Astrocyte (in vitro differentiated cells and primary cell): Measurements from ENCODE around the gene MPZL1. TPM values are rescaled to one million over a fixed set of nuclear protein-coding genes. Genes with fewer than 3 reads are reported as not detected.

Experiments
- DNase-seq: peaks from one replicate; pipeline ENCODE4 v3.0.0-alpha.2; 2010; ENCODE audit warnings: low read depth
- FAIRE-seq: peaks from 2 replicates; lab custom pipeline; 2011; peaks lifted over from hg19 to GRCh38; lab: Jason Lieb, UNC
- H2AFZ ChIP-seq: 2 replicates; pipeline ENCODE4 v1.6.0; 2012; ENCODE audit warnings: low read depth, low read length, inconsistent platforms
- H3K27ac ChIP-seq: 2 replicates; pipeline ENCODE4 v1.5.1; 2011; ENCODE audit warnings: low read depth, low read length, inconsistent platforms
- H3K27me3 ChIP-seq: 2 replicates; pipeline ENCODE4 v1.6.0; 2011; ENCODE audit warnings: low read length, inconsistent platforms; ENCODE audit not compliant: insufficient read depth
- H3K36me3 ChIP-seq: 2 replicates; pipeline ENCODE4 v1.5.1; 2011; ENCODE audit warnings: low read length, inconsistent platforms; ENCODE audit not compliant: insufficient read depth
- H3K4me1 ChIP-seq: 2 replicates; pipeline ENCODE4 v1.5.1; 2011; ENCODE audit warnings: low read length, inconsistent platforms; ENCODE audit not compliant: insufficient read depth
- H3K4me2 ChIP-seq: 2 replicates; pipeline ENCODE4 v1.6.0; 2012; ENCODE audit warnings: low read length, inconsistent platforms
- H3K4me3 ChIP-seq: 2 replicates; pipeline ENCODE4 v1.5.1; 2011; ENCODE audit warnings: low read depth, mild to moderate bottlenecking, low read length, inconsistent platforms; ENCODE audit not compliant: insufficient read depth
- H3K79me2 ChIP-seq: 2 replicates; pipeline ENCODE4 v1.6.0; 2012; ENCODE audit warnings: mild to moderate bottlenecking, low read length, inconsistent platforms; ENCODE audit not compliant: insufficient read depth
- H3K9ac ChIP-seq: 2 replicates; pipeline ENCODE4 v1.6.0; 2012; ENCODE audit warnings: mild to moderate bottlenecking, low read length, inconsistent platforms
- H3K9me3 ChIP-seq: 2 replicates; pipeline ENCODE4 v1.5.1; 2012; ENCODE audit warnings: low read depth, mild to moderate bottlenecking, low read length, inconsistent platforms; ENCODE audit not compliant: insufficient read depth
- H4K20me1 ChIP-seq: 2 replicates; pipeline ENCODE4 v1.6.0; 2012; ENCODE audit warnings: low read length, inconsistent platforms; ENCODE audit not compliant: insufficient read depth
- H3K27ac Mint-ChIP-seq: one replicate; pipeline ENCODE4 v1.8.0; 2021; ENCODE audit warnings: mild to moderate bottlenecking, mixed read lengths; ENCODE audit not compliant: unreplicated experiment
- H3K27me3 Mint-ChIP-seq: one replicate; pipeline ENCODE4 v1.8.0; 2021; ENCODE audit warnings: low read depth, mixed read lengths; ENCODE audit not compliant: unreplicated experiment
- H3K36me3 Mint-ChIP-seq: one replicate; pipeline ENCODE4 v1.8.0; 2021; ENCODE audit warnings: low read depth, mixed read lengths; ENCODE audit not compliant: unreplicated experiment
- H3K4me1 Mint-ChIP-seq: one replicate; pipeline ENCODE4 v1.8.0; 2021; ENCODE audit warnings: low read depth, mixed read lengths; ENCODE audit not compliant: unreplicated experiment
- H3K4me3 Mint-ChIP-seq: one replicate; pipeline ENCODE4 v1.8.0; 2021; ENCODE audit warnings: mild to moderate bottlenecking, moderate library complexity, mixed read lengths; ENCODE audit not compliant: unreplicated experiment
- H3K9me3 Mint-ChIP-seq: one replicate; pipeline ENCODE4 v1.8.0; 2021; ENCODE audit warnings: mild to moderate bottlenecking, mixed read lengths; ENCODE audit not compliant: unreplicated experiment
- EZH2 ChIP-seq: IDR thresholded peaks from 2 replicates; pipeline ENCODE4 v1.6.1; 2012; ENCODE audit warnings: mild to moderate bottlenecking, low read length, inconsistent platforms; ENCODE audit not compliant: insufficient read depth
- total RNA-seq: library from RNA; stranded (reverse); gene quantifications from 2 replicates; pipeline ENCODE4 v1.2.1, GENCODE V29; 2021
- TF ChIP-seq, protein P1 (sequence below): IDR thresholded peaks from 2 replicates; pipeline ENCODE4 v1.5.1; 2011; ENCODE audit warnings: low read depth, mild to moderate bottlenecking, inconsistent platforms, low read length, moderate library complexity; ENCODE audit not compliant: insufficient read depth

The MPZL1 gene
- total RNA-seq, 1 donor from 2014 or later = 240 TPM

DNA sequence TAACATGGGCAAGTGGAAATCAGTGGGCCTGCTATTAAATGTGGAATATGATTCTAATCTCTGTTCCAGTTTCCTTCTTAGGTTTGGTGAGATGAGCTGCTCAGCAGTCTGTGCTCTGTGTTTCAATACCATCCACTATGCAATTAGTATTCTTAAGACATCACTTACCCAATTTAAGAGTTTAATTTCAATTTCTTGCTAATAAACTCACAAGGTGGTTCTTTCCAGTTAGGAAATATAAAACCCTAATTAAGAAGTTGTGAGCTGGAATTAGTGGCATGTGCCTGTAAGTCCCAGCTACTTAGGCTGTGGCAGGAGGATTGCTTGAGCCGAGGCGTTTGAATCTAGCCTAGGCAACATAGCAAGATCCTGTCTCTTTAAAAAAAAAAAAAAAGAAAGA lies 51.7 kb downstream of the MPZL1 start:
- no peak overlapping the region for H2AFZ ChIP-seq
- H3K4me2 ChIP-seq = no peak overlapping the region
- H3K36me3 ChIP-seq = peaks cover 20% of the 10 kb centered on the region
- H4K20me1 ChIP-seq = peaks cover 36% of the 10 kb centered on the region
- H3K27me3 Mint-ChIP-seq = no peaks in the 10 kb centered on the region
- H3K79me2 ChIP-seq = peaks cover 7% of the 10 kb centered on the region
- H3K9me3 Mint-ChIP-seq = no peaks in the 10 kb centered on the region
- no peak overlapping the region for H3K27ac Mint-ChIP-seq
- no peak overlapping the region for H3K27ac ChIP-seq
- no peak overlapping the region for H3K9ac ChIP-seq
- H3K4me1 ChIP-seq = peaks cover 13% of the 10 kb centered on the region
- FAIRE-seq = no peak
- DNase-seq = no peak
- no peak overlapping the region for H3K4me3 ChIP-seq
- H3K36me3 Mint-ChIP-seq = peaks cover 28% of the 10 kb centered on the region
- H3K27me3 ChIP-seq = no peaks in the 10 kb centered on the region
- no peak overlapping the region for H3K4me3 Mint-ChIP-seq
- H3K4me1 Mint-ChIP-seq = peaks cover 30% of the 10 kb centered on the region
- H3K9me3 ChIP-seq = no peaks in the 10 kb centered on the region
- no peak for TF ChIP-seq EZH2
- TF ChIP-seq, protein P1, sequence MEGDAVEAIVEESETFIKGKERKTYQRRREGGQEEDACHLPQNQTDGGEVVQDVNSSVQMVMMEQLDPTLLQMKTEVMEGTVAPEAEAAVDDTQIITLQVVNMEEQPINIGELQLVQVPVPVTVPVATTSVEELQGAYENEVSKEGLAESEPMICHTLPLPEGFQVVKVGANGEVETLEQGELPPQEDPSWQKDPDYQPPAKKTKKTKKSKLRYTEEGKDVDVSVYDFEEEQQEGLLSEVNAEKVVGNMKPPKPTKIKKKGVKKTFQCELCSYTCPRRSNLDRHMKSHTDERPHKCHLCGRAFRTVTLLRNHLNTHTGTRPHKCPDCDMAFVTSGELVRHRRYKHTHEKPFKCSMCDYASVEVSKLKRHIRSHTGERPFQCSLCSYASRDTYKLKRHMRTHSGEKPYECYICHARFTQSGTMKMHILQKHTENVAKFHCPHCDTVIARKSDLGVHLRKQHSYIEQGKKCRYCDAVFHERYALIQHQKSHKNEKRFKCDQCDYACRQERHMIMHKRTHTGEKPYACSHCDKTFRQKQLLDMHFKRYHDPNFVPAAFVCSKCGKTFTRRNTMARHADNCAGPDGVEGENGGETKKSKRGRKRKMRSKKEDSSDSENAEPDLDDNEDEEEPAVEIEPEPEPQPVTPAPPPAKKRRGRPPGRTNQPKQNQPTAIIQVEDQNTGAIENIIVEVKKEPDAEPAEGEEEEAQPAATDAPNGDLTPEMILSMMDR = no peak

DNA sequence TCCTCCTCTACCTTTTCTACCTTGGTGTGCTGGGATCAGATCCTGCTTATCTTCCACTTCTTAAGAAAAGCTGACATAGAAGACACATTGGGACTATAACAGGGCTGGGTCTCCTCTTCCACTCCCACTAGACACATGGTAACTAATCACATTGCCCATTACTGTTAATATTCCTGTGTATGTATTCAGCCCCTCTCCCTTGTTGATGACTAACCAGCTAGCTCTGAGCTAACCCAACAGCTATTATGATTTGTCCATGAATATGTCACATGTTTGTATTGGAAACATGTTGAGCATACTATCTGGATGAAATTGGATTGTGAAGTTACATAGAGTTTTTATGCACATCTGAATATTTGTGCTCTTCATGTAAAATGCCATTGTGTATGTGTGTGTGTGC lies 52.9 kb downstream of the MPZL1 start:
- FAIRE-seq = no peak
- H3K79me2 ChIP-seq = peaks cover 7% of the 10 kb centered on the region
- no peak overlapping the region for H3K27ac Mint-ChIP-seq

DNA sequence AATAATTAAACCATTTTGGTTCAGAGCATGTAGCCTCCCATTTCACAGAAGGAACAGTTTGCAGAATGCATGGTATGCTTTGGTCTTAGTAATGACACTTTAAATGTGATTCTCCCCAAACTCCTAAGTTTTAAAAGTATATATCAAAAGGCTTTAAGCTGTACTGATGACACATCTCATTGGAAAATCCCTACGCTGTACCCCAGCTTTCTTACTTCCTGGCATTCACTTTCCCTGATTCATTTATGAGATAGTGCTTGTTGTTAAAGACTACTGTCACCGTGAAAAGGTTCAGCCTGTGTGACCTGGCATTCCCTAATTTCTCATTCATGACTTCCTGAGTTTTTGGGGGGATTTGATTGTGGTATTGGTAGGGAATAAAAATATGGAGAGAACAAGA lies 53.4 kb downstream of the MPZL1 start:
- no peak overlapping the region for H3K4me3 Mint-ChIP-seq
- H3K79me2 ChIP-seq = peaks cover 6% of the 10 kb centered on the region
- H3K9me3 ChIP-seq = no peaks in the 10 kb centered on the region

More for the DNA sequence above, 52.9 kb downstream of the MPZL1 start:
- Mint-ChIP-seq H3K4me1 (peaks cover 30% of the 10 kb centered on the region), H3K36me3 (peaks cover 29% of the 10 kb centered on the region), H3K9me3 (no peaks in the 10 kb centered on the region), H3K27me3 (no peaks in the 10 kb centered on the region), H3K4me3 (no peak overlapping the region)
- Histone ChIP-seq H3K4me1 (peaks cover 13% of the 10 kb centered on the region), H3K36me3 (peaks cover 15% of the 10 kb centered on the region), H3K4me3 (no peak overlapping the region), H3K9me3 (no peaks in the 10 kb centered on the region), H3K4me2 (peak overlapping the region; percentile 23), H3K9ac (no peak overlapping the region), H2AFZ (no peak overlapping the region), H3K27ac (peak overlapping the region; percentile 50), H4K20me1 (peaks cover 29% of the 10 kb centered on the region), H3K27me3 (no peaks in the 10 kb centered on the region)
- TF ChIP-seq EZH2 = no peak
- TF ChIP-seq, protein P1 = no peak
- peak; percentile 41 for DNase-seq

More for the DNA sequence above, 53.4 kb downstream of the MPZL1 start:
- Histone ChIP-seq H3K4me3 (no peak overlapping the region), H3K4me2 (peak overlapping the region; percentile 41), H3K4me1 (peaks cover 13% of the 10 kb centered on the region), H4K20me1 (peaks cover 24% of the 10 kb centered on the region), H3K27ac (peak overlapping the region; percentile 50), H3K36me3 (peaks cover 15% of the 10 kb centered on the region), H3K27me3 (no peaks in the 10 kb centered on the region), H3K9ac (no peak overlapping the region), H2AFZ (no peak overlapping the region)
- Mint-ChIP-seq H3K4me1 (peaks cover 30% of the 10 kb centered on the region), H3K9me3 (no peaks in the 10 kb centered on the region), H3K36me3 (peaks cover 30% of the 10 kb centered on the region), H3K27me3 (no peaks in the 10 kb centered on the region), H3K27ac (peak overlapping the region; percentile 41)
- TF ChIP-seq, protein P1 = no peak
- no peak for TF ChIP-seq EZH2
- FAIRE-seq (no peak), DNase-seq (peak; percentile 64)
